H1 (cell line): Measurements from ENCODE around the gene EEF1A2. TPM values are rescaled to one million over a fixed set of nuclear protein-coding genes. Genes with fewer than 3 reads are reported as not detected.

Experiments
- CTCF ChIA-PET: fragments of 300-600 bp; sonication (Branson Sonifier 250); formaldehyde crosslinking; loops from one replicate; lab custom pipeline; 2021; ENCODE audit not compliant: partially characterized antibody; lab: Charles Lee
- POLR2A ChIA-PET: fragments of 300-600 bp; sonication (Branson Sonifier 250); formaldehyde crosslinking; loops from one replicate; lab custom pipeline; 2021; ENCODE audit warnings: inconsistent platforms; ENCODE audit not compliant: partially characterized antibody; lab: Charles Lee
- DNase-seq, 2 experiments: peaks; one replicate each; pipeline versions ENCODE4 v3.0.0 to v3.0.0-alpha.2; 2010 to 2022; ENCODE audit warnings: low spot score in 2 of 2, low read depth in 1 of 2, mixed read lengths in 1 of 2
- FAIRE-seq: peaks from 2 replicates; lab custom pipeline; 2011; peaks lifted over from hg19 to GRCh38; lab: Jason Lieb, UNC
- H2AFZ ChIP-seq: 2 replicates; pipeline ENCODE4 v1.8.1; 2012; ENCODE audit warnings: low read length, inconsistent platforms
- H2AK5ac ChIP-seq: 2 replicates; pipeline ENCODE4 v1.6.1; 2013; ENCODE audit warnings: low read depth, low read length
- H2BK120ac ChIP-seq: replicated peaks from 2 replicates; pipeline ENCODE3; 2013; ENCODE audit warnings: low read depth, low read length, inconsistent platforms
- H2BK12ac ChIP-seq: 2 replicates; pipeline ENCODE4 v1.6.1; 2013; ENCODE audit warnings: low read depth, low read length
- H2BK15ac ChIP-seq: 2 replicates; pipeline ENCODE4 v1.6.1; 2013; ENCODE audit warnings: low read length
- H2BK20ac ChIP-seq: 2 replicates; pipeline ENCODE4 v1.6.1; 2013; ENCODE audit warnings: low read length
- H2BK5ac ChIP-seq: 2 replicates; pipeline ENCODE4 v1.6.1; 2013; ENCODE audit warnings: low read depth, low read length
- H3K14ac ChIP-seq: 2 replicates; pipeline ENCODE4 v1.6.1; 2013; ENCODE audit warnings: inconsistent platforms; ENCODE audit not compliant: insufficient read length
- H3K18ac ChIP-seq: 2 replicates; pipeline ENCODE4 v1.6.1; 2013; ENCODE audit warnings: low read length; ENCODE audit errors: extremely low read depth
- H3K23ac ChIP-seq: 2 replicates; pipeline ENCODE4 v1.6.1; 2013; ENCODE audit warnings: inconsistent platforms; ENCODE audit not compliant: insufficient read length
- H3K23me2 ChIP-seq: 2 replicates; pipeline ENCODE4 v1.6.1; 2013; ENCODE audit warnings: low read depth, low read length
- H3K27ac ChIP-seq: 2 replicates; pipeline ENCODE4 v1.6.1; 2011; ENCODE audit warnings: low read depth, low read length, inconsistent platforms
- H3K27me3 ChIP-seq, 4 experiments: replicated peaks in 1 of 4; 1 replicate in 1 of 4; 2 replicates in 3 of 4; pipeline versions ENCODE4 v1.6.1 to v1.8.1; 2011 to 2013; ENCODE audit warnings: low read length in 3 of 4, mild to moderate bottlenecking in 3 of 4, inconsistent platforms in 2 of 4, mixed read lengths in 2 of 4, moderate library complexity in 1 of 4; ENCODE audit not compliant: control insufficient read depth in 3 of 4, insufficient read depth in 3 of 4; ENCODE audit errors: extremely low read depth in 1 of 4
- H3K36me3 ChIP-seq, 4 experiments: 2 replicates each; pipeline versions ENCODE4 v1.6.1 to v1.8.1; 2011 to 2013; ENCODE audit warnings: mild to moderate bottlenecking in 4 of 4, low read length in 3 of 4, moderate library complexity in 2 of 4, control low read depth in 1 of 4, inconsistent platforms in 1 of 4; ENCODE audit not compliant: insufficient read depth in 4 of 4, control insufficient read depth in 2 of 4
- H3K4ac ChIP-seq: replicated peaks from 2 replicates; pipeline ENCODE3; 2013; ENCODE audit warnings: low read length, low read depth, mixed read lengths, inconsistent platforms; ENCODE audit not compliant: insufficient read length
- H3K4me1 ChIP-seq, 4 experiments: replicated peaks in 1 of 4; 1 replicate in 1 of 4; 2 replicates in 3 of 4; pipeline versions ENCODE4 v1.6.1 to v1.8.1; 2011 to 2013; ENCODE audit warnings: low read length in 3 of 4, inconsistent platforms in 2 of 4, mixed read lengths in 1 of 4; ENCODE audit not compliant: insufficient read depth in 4 of 4, control insufficient read depth in 3 of 4
- H3K4me2 ChIP-seq, 2 experiments: 2 replicates each; pipeline versions ENCODE4 v1.6.1 to v1.8.1; 2011 to 2013; ENCODE audit warnings: low read depth in 2 of 2, low read length in 2 of 2, control low read depth in 1 of 2, inconsistent platforms in 1 of 2, mild to moderate bottlenecking in 1 of 2; ENCODE audit not compliant: insufficient read depth in 1 of 2
- H3K4me3 ChIP-seq, 4 experiments: fragments of 200-600, 300-600 bp in 1 of 4; sonication (generic), shearing (Covaris generic), sonication (Bioruptor Twin) in 1 of 4; 2 replicates each; pipeline versions ENCODE4 v1.5.1 to v1.8.1; 2011 to 2016; ENCODE audit warnings: low read length in 4 of 4, low read depth in 3 of 4, control low read depth in 2 of 4, inconsistent platforms in 2 of 4, mild to moderate bottlenecking in 2 of 4, mixed read lengths in 1 of 4, moderate library complexity in 1 of 4; ENCODE audit not compliant: insufficient read depth in 2 of 4; ENCODE audit errors: extremely low read depth in 1 of 4
- H3K56ac ChIP-seq: replicated peaks from 2 replicates; pipeline ENCODE3; 2013; ENCODE audit warnings: low read depth, mild to moderate bottlenecking, mixed read lengths, low read length, inconsistent platforms; ENCODE audit not compliant: insufficient read length
- H3K79me1 ChIP-seq: 2 replicates; pipeline ENCODE4 v1.6.1; 2013; ENCODE audit warnings: low read depth, low read length, control low read depth
- H3K79me2 ChIP-seq, 2 experiments: 2 replicates each; pipeline versions ENCODE4 v1.6.1 to v1.8.1; 2012 to 2013; ENCODE audit warnings: low read length in 2 of 2, mild to moderate bottlenecking in 2 of 2, inconsistent platforms in 1 of 2; ENCODE audit not compliant: insufficient read depth in 2 of 2, control insufficient read depth in 1 of 2
- H3K9ac ChIP-seq, 4 experiments: replicated peaks in 1 of 4; 1 replicate in 1 of 4; 2 replicates in 3 of 4; pipeline versions ENCODE4 v1.6.1 to v1.8.1; 2011 to 2013; ENCODE audit warnings: low read depth in 3 of 4, low read length in 3 of 4, control low read depth in 2 of 4, mild to moderate bottlenecking in 2 of 4, moderate library complexity in 2 of 4, inconsistent platforms in 1 of 4; ENCODE audit errors: extremely low read depth in 1 of 4
- H3K9me3 ChIP-seq, 2 experiments: 2 replicates each; pipeline versions ENCODE4 v1.6.1 to v1.8.1; 2012 to 2013; ENCODE audit warnings: mild to moderate bottlenecking in 2 of 2, moderate library complexity in 2 of 2, control low read depth in 1 of 2, inconsistent platforms in 1 of 2, low read depth in 1 of 2, low read length in 1 of 2, mixed read lengths in 1 of 2; ENCODE audit not compliant: insufficient read depth in 2 of 2
- H4K20me1 ChIP-seq, 2 experiments: replicated peaks in 1 of 2; 2 replicates each; pipeline versions ENCODE3 to v1.8.1; 2011 to 2013; ENCODE audit warnings: inconsistent platforms in 2 of 2, low read length in 2 of 2, mild to moderate bottlenecking in 1 of 2; ENCODE audit not compliant: insufficient read depth in 2 of 2, control insufficient read depth in 1 of 2
- H4K5ac ChIP-seq: 2 replicates; pipeline ENCODE4 v1.6.1; 2013; ENCODE audit warnings: low read length, low read depth, mixed read lengths, inconsistent platforms; ENCODE audit not compliant: insufficient read length
- H4K8ac ChIP-seq: 2 replicates; pipeline ENCODE4 v1.8.0; 2013; ENCODE audit warnings: mild to moderate bottlenecking, moderate library complexity, low read length, inconsistent platforms; ENCODE audit not compliant: insufficient read depth; ENCODE audit errors: extremely low read depth
- H4K91ac ChIP-seq: replicated peaks from 2 replicates; pipeline ENCODE3; 2013; ENCODE audit warnings: low read length, mixed read lengths, inconsistent platforms; ENCODE audit not compliant: insufficient read length
- BACH1 ChIP-seq: IDR thresholded peaks from 2 replicates; pipeline ENCODE4 v1.6.1; 2012; ENCODE audit warnings: low read length, improper control_type of control experiment
- KDM5A ChIP-seq: fragments of 200-600 bp; IDR thresholded peaks from 2 replicates; pipeline ENCODE4 v1.7.1; 2012; ENCODE audit warnings: mild to moderate bottlenecking, low read length, inconsistent platforms, mixed read lengths
- ZNF274 ChIP-seq: IDR thresholded peaks from 2 replicates; pipeline ENCODE4 v1.7.0; 2012; ENCODE audit warnings: low read length, borderline replicate concordance; ENCODE audit errors: extremely low read depth
- WGBS, 2 experiments: shearing (Covaris generic) in 1 of 2; methylation state at CpG; one replicate each; pipeline versions ENCODE4 v1.1.6 to v1.1.7; 2013 to 2015; ENCODE audit warnings: low lambda C conversion rate in 2 of 2, mixed read lengths in 2 of 2, inconsistent platforms in 1 of 2, low coverage in 1 of 2, missing lambda C conversion rate in 1 of 2; ENCODE audit not compliant: insufficient replicate concordance in 2 of 2, insufficient coverage in 1 of 2, insufficient read length in 1 of 2; ENCODE audit errors: extremely low coverage in 1 of 2, missing lambda C conversion rate in 1 of 2; 5-methylcytosine and 5-hydroxymethylcytosine counted together
- polyA plus RNA-seq, 7 experiments: library from polyadenylated mRNA; depleted of rRNA in 3 of 7; stranded (reverse) in 5 of 7; unstranded in 2 of 7; fragments of >200 nt in 5 of 7; fragments of 200-250 nt in 2 of 7; gene quantifications; 1 replicate in 5 of 7; 2 replicates in 1 of 7; 4 replicates in 1 of 7; pipeline versions ENCODE4 v1.2.1 to v1.2.3, GENCODE V29; 2011 to 2013; ENCODE audit warnings: missing spikeins in 2 of 7, mixed read lengths in 2 of 7
- total RNA-seq: library from RNA; stranded (reverse); fragmentation: NEBNext Ultra II Directional; extraction: Animal tissue kit (Norgen Biotek cat#: 25700); gene quantifications from 2 replicates; pipeline ENCODE4 v1.2.1, GENCODE V29; 2021

EEF1A2 gene
- total and polyA plus RNA-seq, 2 of the 8 experiments (the other 6 are each of a cell fraction or from before 2014, with no cell fraction given) = 7.4 to 25.8 TPM

DNA sequence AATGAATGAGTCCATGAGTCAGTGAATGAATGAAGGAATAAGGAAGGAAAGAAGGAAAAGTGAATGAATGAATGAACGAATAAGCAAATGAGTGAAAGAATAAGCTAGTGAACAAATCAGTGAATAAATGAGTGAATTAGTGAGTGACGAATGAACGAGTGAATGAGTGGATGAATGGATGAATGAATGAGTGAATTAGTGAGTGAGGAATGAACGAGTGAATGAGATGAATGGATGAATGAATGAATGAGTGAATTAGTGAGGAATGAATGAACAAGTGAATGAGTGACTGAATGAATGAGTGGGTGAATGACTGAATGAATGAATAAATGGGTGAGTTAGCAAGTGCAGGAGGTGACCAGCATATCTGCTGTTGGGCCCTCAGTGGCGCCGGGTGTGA is 44.9 kb upstream of the EEF1A2 start:
- H3K27ac ChIP-seq = no peak overlapping the region
- H4K91ac ChIP-seq = no peak overlapping the region
- no peak overlapping the region for H2BK12ac ChIP-seq
- DNase-seq (no peak), FAIRE-seq (no peak)
- no peak overlapping the region for H2BK5ac ChIP-seq
- POLR2A ChIA-PET = interaction anchor here (1.2 to 2.3 kb wide), 2 partner anchors 9 kb away, joined by 3 to 7 read pairs; no protein-coding TSS in a partner anchor
- no peak overlapping the region for H2AFZ ChIP-seq
- H4K20me1 ChIP-seq = no peaks in the 10 kb centered on the region
- no peaks in the 10 kb centered on the region for H3K27me3 ChIP-seq
- H3K79me2 ChIP-seq = no peaks in the 10 kb centered on the region
- H3K18ac ChIP-seq = no peak overlapping the region
- no peak overlapping the region for H3K14ac ChIP-seq
- 80 to 100% methylated on average over 4 to 6 of the region's 6 CpGs for WGBS, 2 experiments
- H2BK20ac ChIP-seq = no peak overlapping the region
- TF ChIP-seq BACH1 = no peak
- no peak for TF ChIP-seq ZNF274
- no peak for TF ChIP-seq KDM5A
- no peaks in the 10 kb centered on the region for H3K9me3 ChIP-seq
- no peaks in the 10 kb centered on the region for H3K79me1 ChIP-seq
- H3K4me2 ChIP-seq = no peak overlapping the region
- no peak overlapping the region for H3K4ac ChIP-seq
- H2BK120ac ChIP-seq = no peak overlapping the region
- peaks cover 0 to 14% (median 8%) of the 10 kb centered on the region in 4 experiments; a peak in 6 of 7 replicates for H3K4me1 ChIP-seq
- H4K5ac ChIP-seq = no peak overlapping the region
- CTCF ChIA-PET = interaction anchor here (0.8 to 1.3 kb wide), 5 partner anchors 9 to 434 kb away, joined by 3 to 4 read pairs (median 3); no protein-coding TSS in a partner anchor
- no peaks in the 10 kb centered on the region for H3K36me3 ChIP-seq
- H2AK5ac ChIP-seq = no peak overlapping the region
- no peak overlapping the region for H4K8ac ChIP-seq
- no peak overlapping the region for H3K9ac ChIP-seq
- H2BK15ac ChIP-seq = no peak overlapping the region
- no peak overlapping the region for H3K23ac ChIP-seq
- H3K23me2 ChIP-seq = no peaks in the 10 kb centered on the region
- H3K56ac ChIP-seq = no peak overlapping the region
- no peak overlapping the region for H3K4me3 ChIP-seq
